Natural killer cell (primary cell): Measurements from ENCODE around the gene TBC1D24. TPM values are rescaled to one million over a fixed set of nuclear protein-coding genes. Genes with fewer than 3 reads are reported as not detected.

Source experiments
- ATAC-seq, 3 donors: fragments of 150-1000 bp in 2 of 3; fragments of 200-7000 bp in 1 of 3; cut with Tn5 transposase; 1 replicate in 1 of 3; 2 replicates in 2 of 3; pipeline ENCODE4 v1.10.0; 2021; ENCODE audit warnings: mild to moderate bottlenecking in 2 of 3, moderate library complexity in 2 of 3
- DNase-seq, 2 donors: peaks; one replicate each; pipeline versions ENCODE4 v3.0.0 to v3.0.0-alpha.2; 2013 to 2021; ENCODE audit warnings: mixed read lengths in 1 of 2
- H3K27ac ChIP-seq: one replicate; pipeline ENCODE4 v1.5.1; 2013; ENCODE audit warnings: mild to moderate bottlenecking, low read length
- H3K27me3 ChIP-seq: one replicate; pipeline ENCODE4 v1.6.1; 2013; ENCODE audit warnings: low read length; ENCODE audit not compliant: control insufficient read depth, insufficient read depth
- H3K36me3 ChIP-seq: one replicate; pipeline ENCODE4 v1.6.1; 2013; ENCODE audit warnings: low read length; ENCODE audit not compliant: control insufficient read depth, insufficient read depth
- H3K4me1 ChIP-seq: one replicate; pipeline ENCODE4 v1.6.1; 2013; ENCODE audit warnings: low read length; ENCODE audit not compliant: control insufficient read depth, insufficient read depth
- H3K4me3 ChIP-seq: one replicate; pipeline ENCODE4 v1.5.1; 2013; ENCODE audit warnings: low read length
- H3K9me3 ChIP-seq: one replicate; pipeline ENCODE4 v1.6.1; 2013; ENCODE audit warnings: low read length; ENCODE audit not compliant: control insufficient read depth, insufficient read depth
- H3K27ac Mint-ChIP-seq, 2 donors: one replicate each; pipeline ENCODE4 v1.8.0; 2022; ENCODE audit warnings: mild to moderate bottlenecking in 2 of 2, mixed read lengths in 2 of 2, moderate library complexity in 1 of 2
- H3K27me3 Mint-ChIP-seq, 2 donors: one replicate each; pipeline ENCODE4 v1.8.0; 2022; ENCODE audit warnings: low read depth in 2 of 2, mixed read lengths in 2 of 2
- H3K36me3 Mint-ChIP-seq: one replicate; pipeline ENCODE4 v1.8.0; 2022; ENCODE audit warnings: mixed read lengths
- H3K4me1 Mint-ChIP-seq, 2 donors: one replicate each; pipeline ENCODE4 v1.8.0; 2022; ENCODE audit warnings: mixed read lengths in 2 of 2
- H3K4me3 Mint-ChIP-seq: one replicate; pipeline ENCODE4 v1.8.0; 2022; ENCODE audit warnings: mild to moderate bottlenecking, moderate library complexity, mixed read lengths
- H3K9me3 Mint-ChIP-seq, 2 donors: one replicate each; pipeline ENCODE4 v1.8.0; 2022; ENCODE audit warnings: mixed read lengths in 2 of 2
- CTCF ChIP-seq: fragments of 200-600 bp; IDR thresholded peaks from one replicate; pipeline ENCODE4 v1.8.0; 2022; ENCODE audit warnings: antibody characterized with exemption
- WGBS: methylation state at CpG from one replicate; pipeline ENCODE4 v1.1.7; 2013; ENCODE audit warnings: missing lambda C conversion rate; ENCODE audit not compliant: insufficient coverage; 5-methylcytosine and 5-hydroxymethylcytosine counted together
- intact Hi-C: fragments of 100-400 bp; cut with micrococcal nuclease; formaldehyde crosslinking; loops from one replicate; pipeline ENCODE4 v1.14.2; 2022
- total RNA-seq, 4 donors: library from RNA; stranded (reverse); fragments of 120-200 nt in 1 of 4; gene quantifications; one replicate each; pipeline versions ENCODE4 v1.2.3 to v1.2.4, GENCODE V29; 2013 to 2022

The TBC1D24 gene
- total RNA-seq, 3 donors from 2014 or later (not counting 1 experiment from before 2014, with no cell fraction given): 7.2 to 13.0 (median 10.9) TPM

GRCh38 chr16:2450975-2451381 lies 23.9 kb upstream of the TBC1D24 start:
- peaks cover 35% of the 10 kb centered on the region for H3K36me3 ChIP-seq

DNA sequence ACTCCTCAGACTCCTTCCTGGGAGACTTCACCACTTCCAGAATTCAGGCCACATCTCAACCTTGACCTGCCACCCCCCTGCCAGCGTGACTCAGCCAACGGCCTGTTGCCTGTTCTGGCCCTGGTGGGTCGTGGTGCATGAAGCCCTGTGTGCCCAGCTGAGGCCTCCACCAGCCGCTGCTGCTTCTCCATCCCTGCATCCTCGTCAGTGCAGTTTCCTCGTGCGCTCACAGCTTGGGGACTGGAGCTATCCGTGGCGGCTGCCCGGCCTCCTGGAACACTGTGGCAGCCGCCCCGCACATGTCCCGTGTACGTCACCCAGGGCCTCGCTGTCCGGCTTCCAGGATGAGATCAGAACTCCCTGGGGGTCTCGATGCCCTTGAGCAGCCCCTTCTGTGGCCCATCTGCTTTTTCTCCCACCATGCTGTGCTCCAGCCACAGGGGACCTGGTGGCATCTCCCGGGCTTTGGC lies 23.0 kb upstream of the TBC1D24 start:
- Mint-ChIP-seq H3K4me3 (no peak overlapping the region), H3K36me3 (no peaks in the 10 kb centered on the region), H3K4me1 (no peaks in the 10 kb centered on the region), H3K27ac (no peak overlapping the region), H3K9me3 (no peaks in the 10 kb centered on the region), H3K27me3 (no peaks in the 10 kb centered on the region)
- Histone ChIP-seq H3K4me3 (no peak overlapping the region), H3K36me3 (peaks cover 33% of the 10 kb centered on the region), H3K27ac (no peak overlapping the region), H3K9me3 (no peaks in the 10 kb centered on the region), H3K4me1 (no peaks in the 10 kb centered on the region), H3K27me3 (no peaks in the 10 kb centered on the region)
- intact Hi-C loops: no loop called here
- TF ChIP-seq CTCF: no peak
- DNase-seq (no peak), ATAC-seq (no peak)
- WGBS: 97% methylated on average over 18 of the region's 18 CpGs

More at GRCh38 chr16:2450975-2451381, 23.9 kb upstream of the TBC1D24 start:
- TF ChIP-seq CTCF: no peak
- Mint-ChIP-seq H3K4me3 (no peak overlapping the region), H3K4me1 (no peaks in the 10 kb centered on the region), H3K36me3 (no peaks in the 10 kb centered on the region), H3K9me3 (no peaks in the 10 kb centered on the region), H3K27ac (no peak overlapping the region), H3K27me3 (no peaks in the 10 kb centered on the region)
- WGBS: 96% methylated on average over 19 of the region's 19 CpGs
- no peaks in the 10 kb centered on the region for H3K9me3 ChIP-seq
- no peaks in the 10 kb centered on the region for H3K4me1 ChIP-seq
- intact Hi-C loops: no loop called here
- no peaks in the 10 kb centered on the region for H3K27me3 ChIP-seq
- no peak overlapping the region for H3K27ac ChIP-seq
- ATAC-seq: no peak
- no peak for DNase-seq
- H3K4me3 ChIP-seq: no peak overlapping the region

DNA sequence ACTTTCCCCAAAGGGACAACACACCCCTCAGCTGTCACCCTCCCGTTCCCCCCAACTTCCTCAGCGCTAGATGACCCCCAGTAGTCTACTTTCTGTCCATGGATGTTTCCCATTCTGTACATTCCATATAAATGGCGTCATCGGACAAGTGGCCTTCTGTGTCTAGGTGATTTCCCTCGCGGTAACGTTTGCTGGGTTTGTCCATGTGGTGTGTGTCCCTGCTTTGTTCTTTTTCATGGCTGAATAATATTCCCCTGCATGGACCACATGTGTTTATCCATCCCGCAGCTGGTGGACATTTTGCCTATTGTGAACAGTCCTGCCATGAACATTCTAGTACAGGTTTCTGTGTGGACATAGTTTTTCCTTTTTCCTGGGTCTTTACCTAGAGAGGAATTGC lies 22.3 kb upstream of the TBC1D24 start:
- no peak for TF ChIP-seq CTCF
- H3K36me3 ChIP-seq: peaks cover 33% of the 10 kb centered on the region
- H3K4me3 Mint-ChIP-seq: no peak overlapping the region
- intact Hi-C loops: no loop called here
- no peaks in the 10 kb centered on the region for H3K36me3 Mint-ChIP-seq
- H3K4me1 ChIP-seq: no peaks in the 10 kb centered on the region
- ATAC-seq: no peak
- no peaks in the 10 kb centered on the region for H3K27me3 Mint-ChIP-seq
- no peak overlapping the region for H3K27ac ChIP-seq
- H3K27me3 ChIP-seq: no peaks in the 10 kb centered on the region
- H3K4me3 ChIP-seq: no peak overlapping the region
- H3K9me3 Mint-ChIP-seq: no peaks in the 10 kb centered on the region
- DNase-seq: no peak
- 96% methylated on average over 8 of the region's 8 CpGs for WGBS
- no peaks in the 10 kb centered on the region for H3K4me1 Mint-ChIP-seq
- H3K27ac Mint-ChIP-seq: no peak overlapping the region
- H3K9me3 ChIP-seq: no peaks in the 10 kb centered on the region
